GM21390 (cell line): ENCODE results near the gene GALNT10.

ENCODE experiments used
- ATAC-seq: cut with Tn5 transposase; IDR thresholded peaks from one replicate; pipeline ENCODE4 v1.9.1; 2021; ENCODE audit not compliant: unreplicated experiment

The GALNT10 gene

DNA sequence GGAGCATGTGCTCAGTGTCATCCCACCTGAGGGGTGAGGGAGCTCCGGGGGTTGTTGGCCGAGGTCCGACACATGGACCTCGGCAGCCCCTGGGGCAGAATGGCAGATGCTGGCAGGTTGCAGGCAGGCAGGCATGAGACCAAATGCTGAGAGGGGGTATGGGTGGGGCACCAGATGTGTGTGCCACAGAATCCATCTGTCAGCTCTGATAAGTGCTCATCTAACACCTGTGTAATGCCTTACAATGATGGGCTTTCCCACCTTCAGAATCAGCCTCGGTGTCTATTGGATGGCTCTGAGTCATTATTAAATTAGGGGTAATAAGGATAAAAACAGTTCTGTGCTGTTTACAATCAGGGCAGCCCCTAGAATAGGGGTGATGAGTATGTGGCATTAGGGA is 182.1 kb downstream of the GALNT10 start:
- ATAC-seq: no peak

DNA sequence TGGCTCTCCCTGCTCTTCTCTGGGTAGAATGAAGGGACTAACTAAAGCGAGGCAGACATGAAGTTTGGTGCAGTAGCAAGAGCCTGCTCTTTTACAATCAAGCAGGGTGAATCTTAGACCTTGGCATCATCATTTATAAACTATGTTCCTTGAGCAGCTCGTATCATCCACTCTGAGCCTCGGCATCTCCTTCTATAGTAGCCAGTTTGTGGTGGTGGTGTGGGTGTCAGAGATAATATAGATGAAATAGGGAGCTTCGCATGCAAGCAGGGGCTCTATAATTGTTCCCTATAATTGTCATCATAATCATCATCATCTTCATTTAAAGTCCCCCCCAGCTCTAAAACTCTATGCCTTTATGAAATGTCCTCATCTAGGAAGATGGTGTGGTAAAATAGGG is 182.8 kb downstream of the GALNT10 start:
- ATAC-seq: no peak

DNA sequence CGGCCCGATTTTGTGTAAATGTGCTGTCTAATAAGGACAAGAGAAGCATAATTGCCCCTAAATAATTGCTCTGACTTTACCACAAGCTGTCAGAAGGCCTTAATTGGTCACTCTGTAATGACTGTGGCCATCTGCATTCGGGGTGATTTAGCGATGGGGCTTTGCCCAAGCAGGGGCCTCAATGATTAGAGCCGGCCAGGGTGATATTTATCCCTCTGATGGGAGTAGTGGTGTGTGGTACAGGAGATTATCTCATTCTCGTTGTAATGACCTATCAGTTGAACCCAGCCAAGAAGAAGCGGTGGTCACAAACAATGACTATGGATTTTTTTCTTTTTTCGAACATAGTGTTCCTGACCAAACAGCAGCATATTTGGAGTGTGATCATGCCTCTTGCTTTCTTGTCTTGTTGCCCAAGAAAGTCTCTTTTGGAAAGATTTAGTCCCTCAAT is 183.2 kb downstream of the GALNT10 start:
- ATAC-seq: no peak

- no peak for ATAC-seq
Measured at GRCh38 chr5:154374264-154374663, 183.7 kb downstream of the GALNT10 start.

DNA sequence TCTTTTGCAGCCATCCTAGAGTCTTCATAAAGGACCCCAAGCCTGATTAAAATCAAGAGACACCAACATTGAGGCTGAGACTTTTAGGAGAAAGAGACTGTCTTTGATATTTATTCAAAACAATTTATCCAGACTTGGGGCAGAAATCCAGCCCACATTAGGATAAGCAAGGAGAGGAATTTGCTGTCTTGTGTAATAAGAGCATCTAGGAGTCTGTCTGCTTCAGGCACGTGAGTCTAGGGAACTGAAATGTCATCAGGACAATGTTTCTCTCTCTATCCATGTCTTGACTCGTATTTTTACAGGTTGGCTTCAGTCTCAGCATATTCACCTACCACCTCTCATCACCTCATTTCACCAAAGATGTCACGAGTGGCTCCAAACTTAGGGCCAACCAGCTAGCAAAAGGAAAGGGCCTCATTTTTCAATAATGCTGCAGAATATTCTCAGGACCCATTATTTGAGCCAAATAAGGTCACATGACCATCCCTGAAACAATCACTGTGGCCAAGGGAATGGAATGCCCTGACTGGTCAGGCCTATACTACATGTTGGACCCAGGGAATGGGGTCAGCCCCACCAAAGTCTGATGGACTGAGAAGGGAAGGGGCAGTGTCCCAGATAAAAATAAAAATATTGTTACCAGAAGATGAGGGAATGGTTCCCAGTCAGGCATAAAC is 184.9 kb downstream of the GALNT10 start:
- ATAC-seq: no peak

GRCh38 chr5:154376481-154376880 is 185.9 kb downstream of the GALNT10 start:
- no peak for ATAC-seq

DNA sequence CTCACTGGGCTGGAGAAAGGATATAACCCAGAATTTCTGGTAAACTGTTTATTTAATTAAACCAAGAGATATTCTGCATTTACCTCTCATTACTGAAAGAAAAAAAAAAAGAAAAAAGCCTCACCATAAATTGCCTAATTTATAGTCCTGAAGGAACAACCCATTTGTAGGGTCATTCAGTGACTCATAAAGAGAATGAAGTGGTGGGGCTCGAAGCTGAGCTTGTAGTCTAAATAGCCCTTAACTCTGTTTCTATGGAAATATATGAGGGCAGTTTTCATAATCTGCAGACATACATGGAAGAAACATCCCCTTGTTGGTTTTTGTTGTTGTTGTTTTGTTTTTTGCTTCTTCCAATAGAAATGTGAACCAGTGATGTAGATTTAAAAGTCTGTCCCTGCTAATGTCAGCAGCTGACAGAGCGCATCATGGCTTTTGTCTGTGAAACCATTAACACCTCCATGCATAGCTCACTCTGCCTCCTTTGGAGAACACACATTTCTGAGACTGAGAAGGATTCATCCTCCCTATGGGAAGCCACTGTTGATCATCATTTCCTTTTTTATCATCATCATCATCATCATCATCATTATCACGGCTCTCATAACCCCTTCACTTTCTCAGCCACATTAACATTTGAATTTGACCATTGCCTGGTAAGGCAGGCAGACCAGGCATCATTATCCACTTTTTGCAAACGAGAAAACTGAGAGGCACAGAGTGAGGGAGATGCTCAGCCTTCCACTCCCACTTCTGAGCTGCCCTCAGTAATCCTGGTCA is 187.4 kb downstream of the GALNT10 start:
- no peak for ATAC-seq

GRCh38 chr5:154380263-154380662 is 189.7 kb downstream of the GALNT10 start:
- ATAC-seq: no peak

GRCh38 chr5:154384480-154385235 is 194.1 kb downstream of the GALNT10 start:
- peak; percentile 100 for ATAC-seq

DNA sequence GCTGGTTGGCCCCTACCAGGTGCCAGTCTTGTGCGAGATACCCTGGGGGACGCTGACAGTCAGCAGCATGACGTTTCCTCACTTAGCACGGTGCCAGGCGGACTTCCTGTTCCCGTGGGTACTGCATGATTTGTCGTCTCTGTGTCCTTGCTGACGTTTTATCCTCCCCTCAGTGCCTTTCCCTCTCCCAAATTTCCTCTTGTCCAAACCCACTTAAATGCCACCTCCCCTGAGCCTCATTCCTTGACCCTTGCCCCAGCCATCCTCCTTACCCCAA is 194.6 kb downstream of the GALNT10 start:
- no peak for ATAC-seq

DNA sequence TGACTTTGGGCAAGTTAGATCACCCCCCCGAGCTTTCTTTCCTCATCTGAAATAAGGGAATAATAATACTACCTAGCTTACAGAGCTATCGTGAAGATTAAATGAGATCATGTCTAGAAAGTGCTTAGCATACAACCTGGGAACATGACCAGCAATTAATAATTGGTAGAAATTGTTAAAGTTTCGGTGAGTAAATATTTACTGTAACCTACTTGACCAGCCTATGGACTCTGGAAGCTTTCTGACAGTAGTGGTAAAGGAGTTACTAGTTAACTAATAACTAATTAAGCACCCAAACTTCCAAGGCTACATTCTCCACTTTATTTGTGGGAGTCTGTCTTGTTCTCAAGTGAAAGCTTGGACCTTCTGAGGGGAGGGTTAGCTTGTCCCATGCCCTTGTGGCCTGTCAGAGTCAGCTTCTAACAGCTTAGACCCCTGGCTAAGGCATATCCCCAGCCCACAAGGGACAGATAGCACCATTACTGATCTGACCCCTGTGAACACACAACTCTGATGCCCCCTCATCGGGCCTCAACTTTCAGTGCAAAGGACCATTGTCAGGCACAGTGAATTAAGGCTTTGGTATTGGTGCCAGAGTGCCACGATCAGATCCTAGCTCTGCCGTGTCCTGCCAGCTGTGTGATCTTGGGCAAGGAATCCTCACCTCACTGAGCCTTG is 196.6 kb downstream of the GALNT10 start:
- ATAC-seq: no peak

GRCh38 chr5:154388842-154389241 is 198.3 kb downstream of the GALNT10 start:
- no peak for ATAC-seq

DNA sequence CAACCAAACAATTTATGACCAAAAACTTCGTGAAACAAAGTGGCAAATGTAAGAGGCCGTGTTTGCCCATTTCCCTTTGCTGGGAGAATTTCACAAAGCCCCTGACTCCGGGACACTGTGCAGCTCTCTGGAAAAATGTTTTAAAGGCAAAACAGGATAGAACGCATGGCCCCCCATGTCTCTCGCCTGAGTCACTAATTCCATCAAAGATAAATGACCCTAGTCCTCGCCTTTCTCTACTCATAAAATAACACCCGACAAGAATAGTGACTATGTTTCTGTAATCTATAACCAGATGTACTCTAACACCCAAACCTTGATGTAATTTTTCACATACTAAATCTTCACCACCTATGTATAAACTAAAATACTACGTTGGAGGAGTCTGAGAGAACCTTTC is 199.6 kb downstream of the GALNT10 start:
- ATAC-seq: no peak

DNA sequence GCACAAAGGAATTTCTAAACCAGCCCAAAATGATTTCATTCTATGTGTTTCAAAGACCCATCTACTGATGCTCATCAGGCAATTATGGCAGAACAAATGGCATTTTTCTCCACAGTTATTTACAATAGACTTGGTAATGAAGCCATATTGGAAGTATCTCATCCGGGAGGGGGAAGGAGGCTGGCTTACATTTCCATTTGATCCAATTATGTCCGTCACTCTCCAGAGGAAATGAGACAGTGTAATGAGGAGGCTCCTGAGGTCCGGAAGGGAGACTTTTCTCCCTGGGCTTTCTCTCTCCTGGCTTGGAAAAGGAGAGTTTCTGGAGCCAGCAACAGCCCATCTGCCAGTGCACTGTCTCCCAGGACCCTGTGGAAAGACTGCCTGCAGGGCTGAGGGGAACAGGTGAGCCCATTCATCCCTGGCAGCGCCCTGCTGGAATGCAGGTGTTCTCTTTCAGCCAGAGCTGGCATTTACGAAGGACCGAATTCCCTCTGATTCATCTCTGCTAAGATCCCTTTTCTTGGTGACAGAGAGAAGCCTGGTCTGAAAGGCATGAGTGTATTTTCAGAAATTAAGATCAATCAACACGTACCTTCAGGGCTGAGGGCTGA is 200.3 kb downstream of the GALNT10 start:
- no peak for ATAC-seq

DNA sequence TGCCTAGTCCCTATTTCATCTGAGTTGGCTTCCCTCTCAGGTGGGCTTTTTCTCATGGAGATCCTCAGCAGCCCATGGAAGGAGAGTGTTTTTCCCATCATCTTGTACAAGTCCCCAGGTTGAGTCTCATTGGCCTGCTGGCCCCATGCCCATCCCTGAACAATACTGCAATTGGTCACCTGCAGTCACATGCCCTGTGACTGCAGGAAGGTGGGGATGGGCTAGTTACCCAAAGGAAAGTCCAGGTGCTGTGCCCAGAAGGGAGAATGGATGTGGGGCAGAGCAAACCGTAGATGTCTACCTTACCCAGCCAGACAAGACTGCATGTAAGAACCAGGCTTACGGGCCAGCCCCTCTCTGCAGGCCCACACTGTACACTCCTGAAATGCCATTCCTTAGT is 201.3 kb downstream of the GALNT10 start:
- ATAC-seq: no peak

DNA sequence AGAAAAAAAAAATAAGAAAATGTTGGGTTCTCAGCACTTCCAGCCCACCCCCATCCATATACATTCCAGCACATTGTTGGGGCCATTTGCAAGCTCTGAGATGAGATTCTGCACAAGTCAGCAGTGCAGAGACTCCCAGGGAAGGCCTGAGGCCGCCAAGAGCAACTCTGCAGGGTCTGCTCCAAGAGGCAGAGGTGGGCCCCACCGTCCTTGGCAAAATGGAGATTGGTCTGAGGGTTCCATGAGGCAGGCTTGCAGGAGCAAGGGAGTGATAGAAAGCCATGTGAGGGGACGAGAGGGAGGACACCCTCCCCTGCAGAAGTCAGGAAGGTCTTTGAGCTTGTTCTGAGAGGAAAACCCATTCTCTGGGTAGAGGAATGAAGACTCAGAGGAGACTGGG is 203.3 kb downstream of the GALNT10 start:
- no peak for ATAC-seq

DNA sequence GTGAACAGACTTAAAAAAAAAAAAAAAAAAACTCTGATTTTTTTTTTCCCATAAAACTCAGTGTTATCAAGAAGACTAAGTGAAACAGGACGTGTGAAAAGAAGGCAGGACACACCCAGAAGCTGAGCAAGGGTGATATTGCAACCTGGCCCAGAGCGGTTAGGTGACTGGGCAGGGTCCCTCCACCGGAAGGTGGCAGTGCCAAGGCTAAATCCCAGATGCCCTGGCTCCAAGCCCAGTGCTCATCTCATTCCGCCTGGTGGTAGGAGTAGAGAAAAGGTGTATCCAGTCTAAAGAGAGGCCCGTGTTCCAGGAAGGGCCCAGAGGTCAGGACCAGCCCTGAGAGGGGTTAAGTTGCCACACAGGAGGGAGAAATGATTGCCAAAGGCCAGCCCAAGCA is 203.8 kb downstream of the GALNT10 start:
- no peak for ATAC-seq

DNA sequence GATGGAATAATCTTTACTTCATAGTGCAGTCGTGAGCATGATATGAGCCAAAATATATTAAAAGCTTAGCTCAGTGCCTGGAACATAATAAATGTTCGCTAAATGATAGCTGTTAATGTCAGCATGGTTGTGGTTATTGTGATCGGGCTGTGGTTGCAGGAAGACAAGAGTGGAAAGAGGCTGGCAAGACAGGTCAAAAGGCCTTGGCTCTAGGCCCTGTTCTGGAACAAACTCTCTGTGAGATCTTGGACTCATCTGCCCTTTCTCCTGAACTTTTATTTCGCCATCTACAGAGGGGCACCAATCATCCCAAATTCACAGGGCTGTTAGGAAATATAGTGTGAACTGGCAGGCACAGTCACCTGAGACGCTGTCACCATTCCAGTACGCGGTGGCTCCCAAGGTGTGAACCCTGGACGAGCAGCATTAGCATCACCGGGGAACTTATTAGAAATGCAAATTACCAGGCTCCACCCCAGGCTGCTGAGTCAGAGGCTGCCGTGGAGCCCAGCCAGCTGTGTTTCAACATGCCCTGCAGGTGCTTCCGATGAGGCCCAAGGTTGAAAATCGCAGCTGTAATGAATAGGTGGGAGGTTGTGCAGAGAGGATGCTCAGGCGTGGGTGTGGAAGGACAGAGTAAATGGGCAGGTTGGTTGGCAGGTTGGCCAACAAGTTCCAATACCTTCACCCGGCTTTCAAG is 205.0 kb downstream of the GALNT10 start:
- peak; percentile 78 for ATAC-seq

DNA sequence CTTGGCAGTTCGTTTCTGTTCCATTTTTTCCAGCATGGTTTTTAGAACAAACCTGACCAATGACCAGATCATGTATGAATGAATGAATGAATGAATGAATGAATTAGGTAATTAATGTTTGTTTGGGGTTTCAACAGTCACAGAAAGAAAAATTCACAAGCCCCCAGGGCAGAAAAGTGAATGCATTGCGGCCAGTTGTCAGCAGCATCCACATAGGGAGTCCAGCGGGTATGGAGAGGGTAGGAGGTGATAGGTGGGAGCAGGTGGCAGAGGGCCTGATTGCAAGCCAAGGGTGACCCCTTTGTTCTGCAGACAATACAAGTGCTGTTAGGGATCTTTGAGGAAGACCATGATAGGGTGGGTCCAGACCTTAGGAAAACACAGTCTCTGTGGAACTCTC is 205.6 kb downstream of the GALNT10 start:
- ATAC-seq: no peak

GRCh38 chr5:154397652-154398406 is 207.3 kb downstream of the GALNT10 start:
- no peak for ATAC-seq
